ENCODE measurements around the gene CPNE7.
"Not testable (repeated sequence)": the region's sequence is repeated elsewhere in the genome, so short reads cannot be mapped to it uniquely, and the experiment has no call there.

The CPNE7 gene

GRCh38 chr16:89586853-89587252 lies 11.3 kb downstream of the CPNE7 start:
- Mint-ChIP-seq H3K27ac (no peak overlapping the region), H3K27me3 (ENCODE audit: low read depth, poor library complexity) (no peaks in the 10 kb centered on the region), H3K4me1 (no peaks in the 10 kb centered on the region), H3K9me3 (no peaks in the 10 kb centered on the region), H3K4me3 (no peak overlapping the region), H3K36me3 (ENCODE audit: low read depth) (no peaks in the 10 kb centered on the region)
- TF ChIP-seq CTCF (IDR thresholded peaks at IDR 0.05) = no peak
- DNase-seq = no peak

GRCh38 chr16:89587676-89588075 lies 12.1 kb downstream of the CPNE7 start:
- H3K4me3 Mint-ChIP-seq; H3K27me3 Mint-ChIP-seq (ENCODE audit: low read depth, poor library complexity); H3K36me3 Mint-ChIP-seq (ENCODE audit: low read depth); H3K9me3 Mint-ChIP-seq; DNase-seq; H3K27ac Mint-ChIP-seq; H3K4me1 Mint-ChIP-seq: not testable (repeated sequence)

GRCh38 chr16:89588413-89589109 lies 13.0 kb downstream of the CPNE7 start:
- H3K4me3 Mint-ChIP-seq = no peak overlapping the region
- no peaks in the 10 kb centered on the region for H3K36me3 Mint-ChIP-seq (ENCODE audit: low read depth)
- H3K9me3 Mint-ChIP-seq = no peaks in the 10 kb centered on the region
- no peak overlapping the region for H3K27ac Mint-ChIP-seq
- TF ChIP-seq CTCF (IDR thresholded peaks at IDR 0.05) = no peak
- DNase-seq = no peak
- H3K27me3 Mint-ChIP-seq (ENCODE audit: low read depth, poor library complexity) = no peaks in the 10 kb centered on the region
- no peaks in the 10 kb centered on the region for H3K4me1 Mint-ChIP-seq

DNA sequence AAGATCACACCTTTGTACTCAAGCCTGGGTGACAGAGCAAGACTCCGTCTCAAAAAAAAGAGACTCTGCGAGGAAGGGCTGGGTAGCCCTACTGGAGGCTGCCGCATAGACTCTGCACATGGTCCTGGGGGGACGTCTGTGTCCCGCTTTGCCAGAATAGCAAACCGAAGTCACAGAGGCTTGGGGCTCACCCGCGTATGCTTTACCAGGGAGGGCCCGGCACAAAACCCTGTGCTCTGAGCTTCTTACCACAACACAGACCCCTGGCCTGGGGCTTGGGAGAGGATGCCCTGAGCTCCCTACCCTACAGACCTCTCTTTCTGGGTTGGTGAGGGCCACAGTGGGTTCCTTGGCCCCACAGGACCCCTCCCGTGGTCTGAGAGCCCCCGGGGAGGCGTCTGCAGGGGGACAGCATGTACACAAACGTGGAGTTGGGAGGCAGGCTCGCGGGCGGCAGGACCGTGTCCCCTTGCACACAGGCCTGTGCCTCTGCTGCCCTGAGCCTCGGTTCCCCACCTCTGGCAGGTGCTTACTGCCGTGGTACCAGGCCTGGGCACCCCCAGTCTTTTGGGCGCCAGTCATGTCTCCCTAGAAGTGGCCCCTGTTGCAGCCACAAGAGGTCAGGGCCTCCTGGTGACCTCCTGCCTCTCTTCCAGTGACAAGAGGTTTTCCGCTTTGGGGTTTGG lies 13.8 kb downstream of the CPNE7 start:
- Mint-ChIP-seq H3K4me1 (no peaks in the 10 kb centered on the region), H3K27me3 (ENCODE audit: low read depth, poor library complexity) (no peaks in the 10 kb centered on the region), H3K9me3 (no peaks in the 10 kb centered on the region), H3K4me3 (no peak overlapping the region), H3K27ac (no peak overlapping the region), H3K36me3 (ENCODE audit: low read depth) (no peaks in the 10 kb centered on the region)
- TF ChIP-seq CTCF (IDR thresholded peaks at IDR 0.05) = no peak
- DNase-seq = no peak

DNA sequence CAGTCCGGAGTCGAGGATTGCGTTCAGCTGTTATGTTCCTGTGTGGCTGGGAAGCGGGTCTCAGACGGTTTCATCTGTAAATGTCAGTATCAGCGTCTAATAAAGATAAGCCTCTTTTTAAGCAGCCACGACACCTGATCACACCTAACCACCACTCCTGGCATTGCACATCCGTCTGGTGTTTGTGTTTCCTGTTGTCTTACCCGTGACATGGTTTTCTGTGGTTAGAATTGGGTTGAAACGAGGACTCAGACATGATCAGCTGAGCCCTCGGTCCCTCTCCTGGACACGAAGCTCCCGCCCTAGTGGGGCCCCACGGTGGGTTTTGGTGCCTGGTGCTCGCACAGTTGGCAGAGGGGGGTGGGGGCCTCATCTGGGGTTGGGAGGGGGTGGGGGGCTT lies 18.3 kb downstream of the CPNE7 start:
- H3K27me3 Mint-ChIP-seq (ENCODE audit: low read depth, poor library complexity) = peaks cover 3% of the 10 kb centered on the region
- no peak for TF ChIP-seq CTCF (IDR thresholded peaks at IDR 0.05)
- no peaks in the 10 kb centered on the region for H3K9me3 Mint-ChIP-seq
- no peak overlapping the region for H3K27ac Mint-ChIP-seq
- H3K36me3 Mint-ChIP-seq (ENCODE audit: low read depth) = no peaks in the 10 kb centered on the region
- H3K4me1 Mint-ChIP-seq = peaks cover 5% of the 10 kb centered on the region
- no peak for DNase-seq
- no peak overlapping the region for H3K4me3 Mint-ChIP-seq

- peaks cover 20% of the 10 kb centered on the region for H3K4me1 Mint-ChIP-seq
- TF ChIP-seq CTCF (IDR thresholded peaks at IDR 0.05) = no peak
- no peaks in the 10 kb centered on the region for H3K36me3 Mint-ChIP-seq (ENCODE audit: low read depth)
- no peak for DNase-seq
- no peaks in the 10 kb centered on the region for H3K9me3 Mint-ChIP-seq
- H3K27ac Mint-ChIP-seq = no peak overlapping the region
- H3K4me3 Mint-ChIP-seq = no peak overlapping the region
- H3K27me3 Mint-ChIP-seq (ENCODE audit: low read depth, poor library complexity) = peaks cover 3% of the 10 kb centered on the region
Measured at GRCh38 chr16:89595330-89596060, 19.9 kb downstream of the CPNE7 start.
